ENCODE results near the gene CREG2.

DNA sequence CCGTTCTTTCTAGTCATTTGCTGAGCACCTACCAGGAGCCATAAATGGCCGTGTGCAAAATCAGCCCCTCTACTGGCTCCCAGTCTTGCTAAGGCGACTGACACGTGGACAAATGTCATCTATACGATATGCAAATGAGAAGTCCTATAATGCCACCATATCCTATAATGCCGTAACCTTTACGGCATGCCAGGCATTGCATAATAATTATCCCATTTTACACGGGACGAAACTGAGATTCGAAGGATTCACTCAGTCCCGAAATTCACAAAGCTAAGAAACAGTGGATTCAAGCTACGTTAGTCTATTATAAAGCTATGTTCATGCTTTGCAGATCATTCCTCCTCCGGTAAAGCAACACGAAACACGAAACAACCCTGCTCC, 44.7 kb downstream of the CREG2 start:
- no peak for TF ChIP-seq EZH2phosphoT487 (IDR thresholded peaks at IDR 0.05; ENCODE audit: insufficient read depth, low read depth)
- TF ChIP-seq EZH2 (IDR thresholded peaks at IDR 0.05; ENCODE audit: insufficient read depth, poor library complexity, severe bottlenecking): no peak

Data from GM23248 (cell line).